GM10266 (cell line): ENCODE measurements around the gene USP5.
A peak's percentile ranks its signal among the peaks of the same experiment; 100 is the strongest.

Experiments used
- DNase-seq: peaks from one replicate; pipeline ENCODE4 v3.0.0; 2012; ENCODE audit errors: extremely low spot score
- TF ChIP-seq, protein P1 (sequence below): IDR thresholded peaks from 2 replicates; pipeline ENCODE4 v1.5.1; 2012; ENCODE audit warnings: mild to moderate bottlenecking, low read depth; ENCODE audit not compliant: control insufficient read depth, insufficient read depth; ENCODE audit errors: missing control alignments

The USP5 gene

DNA sequence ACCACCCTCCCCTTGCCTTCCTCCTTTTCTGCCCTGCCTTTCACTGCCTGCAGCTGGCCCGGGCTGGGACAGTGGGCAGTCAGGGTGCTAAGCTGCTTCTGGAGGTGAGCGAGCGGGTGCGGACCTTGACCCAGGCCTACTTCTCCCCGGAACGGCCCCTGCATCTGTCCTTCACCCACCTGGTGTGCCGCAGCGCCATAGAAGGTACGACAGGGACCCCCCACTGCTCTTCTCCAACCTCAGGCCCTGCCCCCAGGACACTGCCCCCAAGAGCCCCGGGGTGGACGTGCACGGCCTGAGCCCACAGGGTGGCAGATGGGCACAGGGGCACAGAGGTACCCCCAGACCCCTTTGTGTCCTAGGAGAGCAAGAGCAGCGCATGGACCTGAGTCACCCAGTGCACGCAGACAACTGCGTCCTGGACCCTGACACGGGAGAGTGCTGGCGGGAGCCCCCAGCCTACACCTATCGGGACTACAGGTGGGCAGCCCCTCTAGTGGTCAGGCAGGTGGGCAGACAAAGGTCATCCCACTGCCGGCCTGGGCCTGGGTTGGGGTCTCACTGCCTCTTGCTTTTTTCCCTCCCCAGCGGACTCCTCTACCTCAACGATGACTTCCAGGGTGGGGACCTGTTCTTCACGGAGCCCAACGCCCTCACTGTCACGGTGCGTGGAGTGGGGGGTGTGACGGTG is 14.4 kb upstream of the USP5 start:
- DNase-seq, result no peak
- TF ChIP-seq, protein P1, sequence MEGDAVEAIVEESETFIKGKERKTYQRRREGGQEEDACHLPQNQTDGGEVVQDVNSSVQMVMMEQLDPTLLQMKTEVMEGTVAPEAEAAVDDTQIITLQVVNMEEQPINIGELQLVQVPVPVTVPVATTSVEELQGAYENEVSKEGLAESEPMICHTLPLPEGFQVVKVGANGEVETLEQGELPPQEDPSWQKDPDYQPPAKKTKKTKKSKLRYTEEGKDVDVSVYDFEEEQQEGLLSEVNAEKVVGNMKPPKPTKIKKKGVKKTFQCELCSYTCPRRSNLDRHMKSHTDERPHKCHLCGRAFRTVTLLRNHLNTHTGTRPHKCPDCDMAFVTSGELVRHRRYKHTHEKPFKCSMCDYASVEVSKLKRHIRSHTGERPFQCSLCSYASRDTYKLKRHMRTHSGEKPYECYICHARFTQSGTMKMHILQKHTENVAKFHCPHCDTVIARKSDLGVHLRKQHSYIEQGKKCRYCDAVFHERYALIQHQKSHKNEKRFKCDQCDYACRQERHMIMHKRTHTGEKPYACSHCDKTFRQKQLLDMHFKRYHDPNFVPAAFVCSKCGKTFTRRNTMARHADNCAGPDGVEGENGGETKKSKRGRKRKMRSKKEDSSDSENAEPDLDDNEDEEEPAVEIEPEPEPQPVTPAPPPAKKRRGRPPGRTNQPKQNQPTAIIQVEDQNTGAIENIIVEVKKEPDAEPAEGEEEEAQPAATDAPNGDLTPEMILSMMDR, result no peak

DNA sequence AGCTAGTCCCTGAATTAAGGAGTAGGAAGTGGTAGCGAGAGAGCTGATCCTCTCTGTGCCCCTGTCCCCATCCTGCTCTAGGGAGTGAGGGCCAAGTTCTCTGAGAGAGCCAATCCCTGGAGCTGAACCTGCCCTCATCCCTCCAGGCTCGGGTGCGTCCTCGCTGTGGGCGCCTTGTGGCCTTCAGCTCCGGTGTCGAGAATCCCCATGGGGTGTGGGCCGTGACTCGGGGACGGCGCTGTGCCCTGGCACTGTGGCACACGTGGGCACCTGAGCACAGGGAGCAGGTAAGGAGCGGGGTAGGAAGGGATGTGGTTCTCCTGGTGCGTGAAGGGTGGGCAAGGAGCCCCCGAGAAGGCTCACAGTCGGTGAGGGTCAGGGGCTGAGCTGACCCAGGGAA is 13.1 kb upstream of the USP5 start:
- TF ChIP-seq, protein P1, result no peak
- DNase-seq, result no peak

DNA sequence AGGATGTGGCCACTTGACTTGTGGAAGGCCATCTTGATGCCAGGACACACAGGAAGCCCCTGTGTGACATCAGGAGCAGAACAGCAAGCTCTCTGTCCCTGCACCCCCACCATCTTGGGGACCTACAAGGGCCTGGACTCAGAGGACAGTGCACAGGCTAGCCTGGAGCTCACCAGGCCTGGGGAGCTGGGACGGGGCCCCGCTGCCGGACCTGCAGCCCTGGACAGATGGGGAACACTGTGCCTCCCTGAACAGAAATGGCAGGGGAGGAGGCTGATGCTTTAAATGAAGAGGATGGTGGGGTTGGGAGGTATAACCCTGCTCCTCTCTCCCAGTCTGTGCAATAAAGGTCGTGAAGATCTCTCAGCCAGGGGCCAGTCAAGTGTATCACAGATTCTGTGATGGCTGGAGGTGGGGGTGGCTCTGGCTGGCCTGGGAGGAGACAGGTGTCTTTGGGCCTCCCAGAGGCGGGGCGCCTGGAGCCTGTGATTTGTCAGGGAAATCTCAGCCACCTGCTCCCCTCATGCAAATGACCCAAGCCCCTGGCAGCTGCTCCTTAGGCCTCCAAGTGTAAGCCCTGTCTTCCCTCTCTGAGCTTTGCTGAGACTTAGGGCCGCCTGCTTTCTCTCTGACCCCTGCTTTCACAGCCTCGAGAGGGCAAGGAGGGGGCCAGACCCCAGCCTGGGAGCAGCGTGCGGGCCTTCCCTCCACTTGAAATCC is 12.3 kb upstream of the USP5 start:
- DNase-seq, result peak; percentile 83
- TF ChIP-seq, protein P1, result no peak

DNA sequence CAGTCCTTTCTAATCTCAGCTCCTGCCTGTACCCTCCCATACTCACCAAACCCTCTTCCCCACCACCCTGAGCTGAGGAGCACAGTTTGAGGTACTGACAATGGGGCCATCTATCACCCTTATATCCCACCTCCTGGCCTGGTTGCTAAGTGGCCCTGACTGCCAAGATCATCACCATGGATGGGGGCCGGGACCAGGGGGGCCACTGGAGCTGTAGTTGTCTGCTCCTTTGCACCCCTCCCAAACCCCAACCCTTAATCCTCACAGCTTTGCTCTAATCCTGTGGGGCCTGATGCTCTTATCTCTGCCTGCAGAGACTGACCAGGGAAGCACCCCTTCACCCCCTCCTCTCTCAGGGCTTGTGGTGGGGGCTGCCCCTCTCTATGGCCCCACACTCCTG is 11.6 kb upstream of the USP5 start:
- TF ChIP-seq, protein P1, result no peak
- no peak for DNase-seq

DNA sequence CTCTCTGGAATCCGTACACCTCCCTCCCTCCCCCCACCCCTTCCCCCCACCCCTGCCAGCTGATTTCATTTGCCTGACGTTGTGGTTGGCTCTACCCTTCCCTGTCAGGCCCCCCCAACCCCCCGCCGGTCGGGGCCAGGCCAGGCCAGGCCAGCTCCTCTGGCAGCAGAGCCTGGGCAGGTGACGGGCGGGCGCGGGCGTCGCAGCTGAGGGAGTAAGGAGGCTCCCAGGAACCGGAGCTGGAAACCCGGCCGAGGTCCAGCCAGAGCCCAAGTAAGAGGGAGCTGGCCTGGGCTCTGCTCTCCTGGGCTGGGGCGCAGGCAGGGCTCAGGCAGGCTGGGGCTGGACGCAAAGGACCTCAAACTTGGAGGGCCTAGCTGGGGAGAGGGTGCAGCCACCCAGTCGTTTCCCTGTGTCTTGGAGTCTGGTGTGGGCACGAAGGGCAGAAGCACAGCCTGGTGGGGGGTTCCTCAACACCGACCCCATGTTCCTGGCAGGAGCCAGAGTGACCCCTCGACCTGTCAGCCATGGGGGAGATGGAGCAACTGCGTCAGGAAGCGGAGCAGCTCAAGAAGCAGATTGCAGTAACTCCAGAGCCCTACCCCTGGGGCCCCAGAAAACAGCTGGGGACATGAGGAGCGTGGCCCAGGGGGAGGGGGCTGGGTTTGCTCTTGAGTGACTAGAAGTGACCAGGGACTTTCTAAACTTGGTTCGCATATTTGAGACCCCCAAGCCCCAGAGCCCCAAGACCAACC is 11.0 kb upstream of the USP5 start, which contains the start of gene GNB3:
GNB3 (plus strand) TSS at position 165 of the 755 bp plus-strand sequence; CDS start at position 528, 363 bp downstream.
- TF ChIP-seq, protein P1, result no peak
- no peak for DNase-seq

DNA sequence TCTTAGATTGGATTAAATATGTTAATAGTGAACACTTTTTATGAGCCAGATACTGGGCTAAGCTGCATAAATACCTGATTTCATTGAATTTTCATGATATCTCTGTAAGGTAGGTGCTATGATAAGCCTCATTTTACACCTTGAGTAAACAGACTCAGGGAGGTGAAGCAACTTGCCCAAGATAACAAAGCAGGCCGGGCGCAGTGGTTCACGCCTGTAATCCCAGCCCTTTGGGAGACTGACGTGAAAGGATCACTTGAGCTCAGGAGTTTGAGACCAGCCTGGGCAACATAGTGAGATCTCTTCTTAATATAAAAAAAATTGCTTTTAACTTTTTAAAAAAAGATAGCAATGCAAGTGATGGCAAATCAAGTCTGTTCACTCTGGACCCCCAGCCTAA is 9.9 kb upstream of the USP5 start:
- DNase-seq, result no peak
- TF ChIP-seq, protein P1, result no peak
